Caki2 (cell line): ENCODE results near the gene COL5A1. TPM values are rescaled to one million over a fixed set of nuclear protein-coding genes. Genes with fewer than 3 reads are reported as not detected.
A peak's percentile ranks its signal among the peaks of the same experiment; 100 is the strongest.
"Not testable (repeated sequence)": the region's sequence is repeated elsewhere in the genome, so short reads cannot be mapped to it uniquely, and the experiment has no call there.

Experiments
- DNase-seq: peaks from one replicate; pipeline ENCODE4 v3.0.0-alpha.2; 2015; ENCODE audit warnings: low read depth
- in situ Hi-C: cut with HindIII; loops from 2 replicates; pipeline ENCODE4 v1.10.0; 2016; ENCODE audit warnings: low sequenced_read_pairs, low pct_unique_long_range_greater_than_20kb, mixed read lengths
- total RNA-seq: library from RNA; depleted of rRNA; stranded (reverse); fragments of >200 nt; shearing (Covaris generic); gene quantifications from 2 replicates; pipeline ENCODE4 v1.2.3, GENCODE V29; 2014; ENCODE audit warnings: low replicate concordance

The COL5A1 gene
- total RNA-seq, 1 experiment from 2014 or later, result 21.3 TPM

DNA sequence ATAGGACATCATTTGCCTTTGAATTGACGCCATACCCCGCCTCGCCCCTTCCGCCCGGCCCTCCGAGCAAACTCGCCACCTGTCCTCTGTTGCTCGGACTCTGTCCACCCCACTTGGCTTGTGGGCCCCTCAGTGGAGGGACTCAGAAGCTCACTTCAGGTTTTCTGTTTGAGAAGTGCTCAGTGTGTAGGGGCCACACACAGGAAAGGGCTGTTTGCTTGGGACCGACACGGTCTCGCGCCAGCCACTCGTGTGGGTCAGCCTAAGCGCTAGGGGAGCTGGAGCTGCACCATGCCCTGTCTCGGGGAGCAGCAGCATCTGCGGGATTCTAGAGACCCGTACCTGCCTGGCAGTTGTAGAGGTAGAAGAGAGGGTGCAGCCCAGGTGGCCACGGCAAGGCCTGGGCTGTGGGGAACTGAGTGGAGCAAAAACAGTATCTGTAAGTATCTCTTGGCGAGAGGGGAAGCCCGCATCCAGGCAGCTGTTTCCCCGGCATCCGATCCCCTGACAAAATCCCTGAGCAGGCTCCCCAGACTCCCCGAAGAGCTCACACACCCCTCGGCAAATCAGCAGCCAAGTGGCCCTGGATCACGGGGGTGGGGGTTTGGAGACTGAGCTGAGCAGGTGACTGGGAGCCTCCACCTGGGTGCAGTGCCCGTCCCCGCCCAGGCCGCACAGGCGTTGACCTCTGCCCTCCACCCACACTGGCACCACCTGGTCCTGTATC is 52.2 kb downstream of the COL5A1 start:
- in situ Hi-C loops, result no loop called here

GRCh38 chr9:134694368-134694665 is 52.7 kb downstream of the COL5A1 start:
- DNase-seq, result no peak
- in situ Hi-C loops, result no loop called here

More for the DNA sequence above, 52.2 kb downstream of the COL5A1 start:
- no peak for DNase-seq

GRCh38 chr9:134694714-134695113 is 53.1 kb downstream of the COL5A1 start:
- DNase-seq, result no peak
- in situ Hi-C loops, result no loop called here

DNA sequence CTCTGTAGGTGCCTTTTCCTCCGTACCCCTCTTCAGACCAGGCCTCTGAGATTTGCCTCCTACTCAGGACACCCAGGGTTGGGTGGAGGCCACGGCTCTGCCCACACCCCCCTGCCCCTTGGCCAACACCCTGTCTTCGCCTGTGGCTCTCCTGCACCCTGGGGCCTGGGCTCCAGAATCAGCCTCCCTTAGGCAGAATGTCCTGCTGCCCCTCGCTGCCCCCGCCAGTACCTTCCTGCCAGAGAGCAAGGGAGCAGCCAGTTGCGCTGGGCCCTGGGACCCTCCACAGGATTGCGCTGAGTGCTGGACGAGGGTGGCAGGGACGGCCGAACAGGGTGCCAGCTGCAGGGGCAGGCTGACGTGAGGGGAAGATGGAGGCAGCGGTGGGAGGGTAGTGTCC is 53.5 kb downstream of the COL5A1 start:
- no peak for DNase-seq

DNA sequence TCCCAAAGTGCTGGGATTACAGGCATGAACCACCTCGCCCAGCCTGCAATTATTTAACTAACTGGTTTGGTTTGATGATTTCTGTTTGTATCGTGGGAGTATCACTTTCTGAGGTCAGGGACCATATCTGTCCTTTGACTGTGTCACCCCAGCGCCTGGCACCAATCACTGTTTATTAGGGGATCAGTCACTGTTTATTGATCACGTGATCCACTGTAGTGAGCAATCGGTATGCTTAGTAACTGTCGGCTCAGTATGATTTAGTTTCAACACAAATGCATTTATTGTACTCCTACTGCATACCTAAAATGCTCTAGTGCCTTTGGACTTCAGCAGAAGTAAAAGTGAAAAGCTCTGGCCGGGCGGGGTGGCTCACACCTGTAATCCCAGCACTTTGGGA is 54.8 kb downstream of the COL5A1 start:
- no peak for DNase-seq
- in situ Hi-C loops, result no loop called here

More for the DNA sequence above, 53.5 kb downstream of the COL5A1 start:
- in situ Hi-C loops, result no loop called here

DNA sequence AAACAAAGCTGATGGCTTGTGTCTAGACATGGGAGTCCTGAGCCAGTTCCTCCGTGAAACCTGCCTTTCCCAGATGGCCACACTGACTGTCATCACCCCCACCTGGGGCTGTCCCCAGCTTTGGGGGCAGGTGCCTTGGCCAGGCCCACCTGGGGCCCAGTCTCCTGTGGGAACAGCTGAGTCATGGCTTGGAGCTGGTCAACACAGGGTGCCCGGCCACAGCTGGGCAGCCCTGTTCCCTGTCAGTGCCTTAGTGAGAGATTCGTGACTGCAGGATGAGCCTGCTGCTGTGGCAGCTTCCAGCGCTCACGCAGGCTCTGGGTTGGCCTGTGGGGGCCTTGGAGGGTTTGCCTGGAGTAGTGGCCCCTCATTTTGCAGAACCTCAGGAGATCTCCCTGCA is 56.5 kb downstream of the COL5A1 start:
- no peak for DNase-seq
- in situ Hi-C loops, result no loop called here

- in situ Hi-C loops, result no loop called here
- peak; percentile 31 for DNase-seq
These were observed 57.2 kb downstream of the COL5A1 start for GRCh38 chr9:134698587-134699342.

DNA sequence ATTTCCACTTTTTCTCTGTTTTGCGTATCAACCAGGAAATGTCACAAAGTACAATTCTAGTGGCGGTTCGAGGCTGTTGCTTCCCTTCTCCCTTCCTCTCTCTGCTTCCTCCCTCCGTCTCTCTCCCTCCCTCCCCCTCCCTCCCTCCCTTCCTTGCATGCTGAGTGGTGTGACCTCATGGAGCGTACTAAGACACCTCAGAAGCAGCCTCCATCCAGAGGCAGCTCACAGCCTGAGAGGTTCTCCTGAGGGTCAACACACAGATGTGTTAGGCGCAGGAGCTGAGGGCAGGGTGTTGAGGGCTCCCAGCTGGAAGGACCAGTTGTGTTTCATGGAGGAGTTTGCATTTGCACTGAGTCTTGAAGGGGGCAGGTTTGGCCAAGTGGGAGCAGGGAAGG is 57.7 kb downstream of the COL5A1 start:
- in situ Hi-C loops, result no loop called here

DNA sequence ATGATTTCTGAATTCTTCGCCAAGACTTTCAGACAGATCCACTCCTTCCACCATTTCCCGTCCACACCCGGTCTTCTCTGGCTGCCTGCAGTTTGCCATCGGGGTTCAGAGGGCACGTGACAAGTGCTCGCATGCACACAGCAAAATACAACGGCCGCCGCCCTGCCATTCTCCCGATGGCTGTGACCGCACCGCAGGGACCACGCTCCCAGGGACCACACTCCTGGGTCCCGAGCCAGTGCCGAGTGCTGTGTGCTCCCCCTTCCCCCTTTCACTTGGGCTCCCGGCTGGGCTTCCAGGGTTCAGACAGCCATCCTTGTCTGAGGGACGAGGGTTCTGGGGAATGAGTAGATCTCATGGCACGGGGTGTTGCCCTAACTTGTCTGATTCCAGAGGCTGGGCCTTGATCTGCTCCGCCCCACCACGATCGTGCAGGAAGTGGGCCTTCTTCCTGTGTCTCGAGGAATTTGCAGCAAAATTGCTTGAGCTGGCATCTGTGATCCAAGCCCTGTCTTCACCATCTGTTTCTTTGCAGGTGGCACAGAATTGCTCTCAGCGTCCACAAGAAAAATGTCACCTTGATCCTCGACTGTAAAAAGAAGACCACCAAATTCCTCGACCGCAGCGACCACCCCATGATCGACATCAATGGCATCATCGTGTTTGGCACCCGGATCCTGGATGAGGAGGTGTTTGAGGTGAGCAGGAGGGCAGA is 59.2 kb downstream of the COL5A1 start:
- in situ Hi-C loops, result no loop called here
- no peak for DNase-seq

More for the DNA sequence above, 57.7 kb downstream of the COL5A1 start:
- no peak for DNase-seq

- DNase-seq, result no peak
- in situ Hi-C loops, result no loop called here
These were observed 60.1 kb downstream of the COL5A1 start for GRCh38 chr9:134701581-134702259.

DNA sequence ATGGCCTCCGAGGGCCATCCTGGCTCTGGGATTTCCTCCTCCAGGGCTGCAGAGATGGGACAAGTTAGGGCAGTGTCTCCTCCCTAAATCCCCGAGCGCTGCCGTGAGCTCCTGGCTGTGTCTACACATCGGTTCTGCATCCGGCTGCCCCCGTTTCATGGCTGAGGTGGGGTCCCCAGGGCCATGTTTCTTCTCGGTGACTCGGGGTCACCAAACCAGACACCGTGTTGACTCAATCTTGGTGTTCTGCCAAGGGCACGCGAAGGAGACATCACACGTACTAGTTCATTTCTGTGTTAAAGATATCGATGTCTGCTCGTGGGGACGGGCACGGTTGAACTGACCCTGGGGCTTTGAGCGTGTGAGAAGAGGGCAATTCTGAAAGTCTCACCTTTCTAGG is 60.7 kb downstream of the COL5A1 start:
- in situ Hi-C loops, result no loop called here
- DNase-seq, result no peak

- in situ Hi-C loops, DNase-seq: not testable (repeated sequence)
These were observed 62.1 kb downstream of the COL5A1 start for GRCh38 chr9:134703730-134704114.

GRCh38 chr9:134704498-134704897 is 62.9 kb downstream of the COL5A1 start:
- DNase-seq, result no peak
- in situ Hi-C loops, result no loop called here

DNA sequence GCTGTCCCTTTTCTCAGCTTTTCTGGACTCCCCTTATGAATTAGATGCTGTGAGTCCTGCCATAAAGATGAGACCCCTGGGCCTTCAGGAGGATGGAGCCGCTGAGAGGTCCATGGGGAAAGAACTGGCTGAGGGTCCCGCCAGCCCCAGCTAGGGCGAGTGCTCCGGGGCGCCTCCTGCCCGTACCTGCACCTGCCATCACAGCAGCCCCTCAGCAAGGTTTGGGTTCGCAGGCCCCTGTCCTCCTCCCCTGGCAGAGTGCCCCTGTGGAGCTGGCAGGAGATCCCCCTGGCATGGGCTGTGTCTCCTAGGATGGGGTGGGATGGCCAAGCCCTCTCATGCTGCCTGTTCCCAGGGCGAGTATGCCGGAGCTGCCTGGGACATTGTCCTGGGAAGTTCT is 64.2 kb downstream of the COL5A1 start:
- in situ Hi-C loops, result no loop called here
- no peak for DNase-seq

DNA sequence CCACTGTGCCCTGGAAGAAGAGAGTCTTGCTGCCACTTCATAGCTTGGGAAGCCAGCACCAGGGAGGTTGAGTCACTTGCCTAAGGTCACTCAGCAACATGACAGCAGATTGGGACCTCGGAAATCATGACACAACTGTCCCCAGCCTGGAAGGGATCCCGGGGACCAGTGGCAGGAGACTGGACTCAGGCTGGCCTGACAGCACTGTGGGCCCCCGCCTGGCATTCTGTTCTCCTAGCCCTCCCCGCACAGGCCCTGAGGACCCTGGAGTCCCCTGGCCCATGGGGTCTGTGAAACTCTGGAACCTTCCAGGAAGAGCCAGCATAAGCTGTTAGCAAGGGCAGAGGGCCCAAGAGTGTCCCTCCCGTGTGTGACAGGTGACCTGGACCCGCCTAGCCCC is 64.9 kb downstream of the COL5A1 start:
- DNase-seq, result no peak

GRCh38 chr9:134707031-134707680 is 65.6 kb downstream of the COL5A1 start:
- DNase-seq, result peak; percentile 73
- in situ Hi-C loops, result no loop called here

More for the DNA sequence above, 64.9 kb downstream of the COL5A1 start:
- in situ Hi-C loops, result no loop called here

GRCh38 chr9:134707731-134708671 is 66.4 kb downstream of the COL5A1 start:
- no peak for DNase-seq
- in situ Hi-C loops, result no loop called here
